ENCODE data around the gene SPRY2.

- TF ChIP-seq, protein P1, sequence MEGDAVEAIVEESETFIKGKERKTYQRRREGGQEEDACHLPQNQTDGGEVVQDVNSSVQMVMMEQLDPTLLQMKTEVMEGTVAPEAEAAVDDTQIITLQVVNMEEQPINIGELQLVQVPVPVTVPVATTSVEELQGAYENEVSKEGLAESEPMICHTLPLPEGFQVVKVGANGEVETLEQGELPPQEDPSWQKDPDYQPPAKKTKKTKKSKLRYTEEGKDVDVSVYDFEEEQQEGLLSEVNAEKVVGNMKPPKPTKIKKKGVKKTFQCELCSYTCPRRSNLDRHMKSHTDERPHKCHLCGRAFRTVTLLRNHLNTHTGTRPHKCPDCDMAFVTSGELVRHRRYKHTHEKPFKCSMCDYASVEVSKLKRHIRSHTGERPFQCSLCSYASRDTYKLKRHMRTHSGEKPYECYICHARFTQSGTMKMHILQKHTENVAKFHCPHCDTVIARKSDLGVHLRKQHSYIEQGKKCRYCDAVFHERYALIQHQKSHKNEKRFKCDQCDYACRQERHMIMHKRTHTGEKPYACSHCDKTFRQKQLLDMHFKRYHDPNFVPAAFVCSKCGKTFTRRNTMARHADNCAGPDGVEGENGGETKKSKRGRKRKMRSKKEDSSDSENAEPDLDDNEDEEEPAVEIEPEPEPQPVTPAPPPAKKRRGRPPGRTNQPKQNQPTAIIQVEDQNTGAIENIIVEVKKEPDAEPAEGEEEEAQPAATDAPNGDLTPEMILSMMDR (IDR thresholded peaks at IDR 0.05; ENCODE audit: low read depth, low read length, poor library complexity, severe bottlenecking) = no peak
- no peak for TF ChIP-seq EZH2phosphoT487 (IDR thresholded peaks at IDR 0.05; ENCODE audit: borderline replicate concordance, low read length)
These were observed 4.6 kb downstream of the SPRY2 start for GRCh38 chr13:80336370-80336769.
